Measurements from ENCODE around the gene IQCF6. TPM values are rescaled to one million over a fixed set of nuclear protein-coding genes. Genes with fewer than 3 reads are reported as not detected.
"Not testable (repeated sequence)": the region's sequence is repeated elsewhere in the genome, so short reads cannot be mapped to it uniquely, and the experiment has no call there.

IQCF6 gene
- total RNA-seq, 1 donor = not detected

GRCh38 chr3:51778554-51778953 is 483 bp downstream of the IQCF6 start:
- no peak overlapping the region for H3K4me3 ChIP-seq (ENCODE audit: low read depth, low read length)
- DNase-seq (ENCODE audit: low read depth) = no peak
- no peak for TF ChIP-seq CTCF (IDR thresholded peaks at IDR 0.05; ENCODE audit: insufficient read depth, low read depth, low read length)

GRCh38 chr3:51777985-51778384 is 1.1 kb downstream of the IQCF6 start:
- no peak for TF ChIP-seq CTCF (IDR thresholded peaks at IDR 0.05; ENCODE audit: insufficient read depth, low read depth, low read length)
- no peak overlapping the region for H3K4me3 ChIP-seq (ENCODE audit: low read depth, low read length)
- no peak for DNase-seq (ENCODE audit: low read depth)

- TF ChIP-seq CTCF (IDR thresholded peaks at IDR 0.05; ENCODE audit: insufficient read depth, low read depth, low read length) = no peak
- DNase-seq (ENCODE audit: low read depth) = no peak
- no peak overlapping the region for H3K4me3 ChIP-seq (ENCODE audit: low read depth, low read length)
These were observed 5.4 kb downstream of the IQCF6 start for GRCh38 chr3:51773529-51774056.

- DNase-seq (ENCODE audit: low read depth) = no peak
- no peak overlapping the region for H3K4me3 ChIP-seq (ENCODE audit: low read depth, low read length)
- TF ChIP-seq CTCF (IDR thresholded peaks at IDR 0.05; ENCODE audit: insufficient read depth, low read depth, low read length) = no peak
These were observed 19.8 kb downstream of the IQCF6 start for GRCh38 chr3:51759203-51759602.

GRCh38 chr3:51753763-51754750 is 25.0 kb downstream of the IQCF6 start:
- not testable (repeated sequence) for H3K4me3 ChIP-seq (ENCODE audit: low read depth, low read length); DNase-seq (ENCODE audit: low read depth)

- H3K4me3 ChIP-seq (ENCODE audit: low read depth, low read length) = no peak overlapping the region
- no peak for DNase-seq (ENCODE audit: low read depth)
- TF ChIP-seq CTCF (IDR thresholded peaks at IDR 0.05; ENCODE audit: insufficient read depth, low read depth, low read length) = no peak
These were observed 27.8 kb downstream of the IQCF6 start for GRCh38 chr3:51751287-51751686.

- DNase-seq (ENCODE audit: low read depth) = no peak
- no peak for TF ChIP-seq CTCF (IDR thresholded peaks at IDR 0.05; ENCODE audit: insufficient read depth, low read depth, low read length)
These were observed 28.2 kb downstream of the IQCF6 start for GRCh38 chr3:51750878-51751277.

More at GRCh38 chr3:51750878-51751277, 28.2 kb downstream of the IQCF6 start:
- H3K4me3 ChIP-seq (ENCODE audit: low read depth, low read length) = no peak overlapping the region
